Breast epithelium (tissue), 4 donors: ENCODE measurements around the gene IRAK1BP1. TPM values are rescaled to one million over a fixed set of nuclear protein-coding genes. Genes with fewer than 3 reads are reported as not detected.

Experiments used
- DNase-seq, 2 donors: peaks; one replicate each; pipeline ENCODE4 v3.0.0-alpha.2; 2019; ENCODE audit warnings: low spot score in 2 of 2
- H3K27ac ChIP-seq, 2 donors: fragments of 200-600 bp; sonication (generic) in 1 of 2; one replicate each; pipeline ENCODE4 v1.5.1; 2016 to 2019; ENCODE audit warnings: mild to moderate bottlenecking in 1 of 2
- H3K27me3 ChIP-seq, 2 donors: fragments of 200-600 bp; sonication (generic) in 1 of 2; one replicate each; pipeline versions ENCODE4 v1.5.1 to v1.6.0; 2017 to 2019; ENCODE audit warnings: control low read depth in 1 of 2, mild to moderate bottlenecking in 1 of 2
- H3K36me3 ChIP-seq: fragments of 200-600 bp; one replicate; pipeline ENCODE4 v1.5.1; 2019
- H3K4me1 ChIP-seq, 2 donors: fragments of 200-600 bp; sonication (generic); one replicate each; pipeline ENCODE4 v1.5.1; 2016 to 2019; ENCODE audit warnings: control low read depth in 1 of 2
- H3K4me3 ChIP-seq, 3 donors: fragments of 200-600 bp; sonication (generic); 1 replicate in 2 of 3; 2 replicates in 1 of 3; pipeline ENCODE4 v1.5.1; 2016 to 2019; ENCODE audit warnings: mild to moderate bottlenecking in 3 of 3, moderate library complexity in 2 of 3
- H3K9me3 ChIP-seq, 2 donors: fragments of 200-600 bp; sonication (generic) in 1 of 2; one replicate each; pipeline ENCODE4 v1.5.1; 2016 to 2019; ENCODE audit warnings: control low read depth in 1 of 2
- POLR2A ChIP-seq: fragments of 450-650 bp; IDR thresholded peaks from one replicate; pipeline ENCODE4 v1.6.1; 2016; ENCODE audit warnings: antibody characterized with exemption, mild to moderate bottlenecking, moderate library complexity
- POLR2AphosphoS5 ChIP-seq, 3 donors: sonication (generic); formaldehyde crosslinking; IDR thresholded peaks; one replicate each; pipeline ENCODE4 v1.6.1; 2017; ENCODE audit warnings: antibody characterized with exemption in 3 of 3
- intact Hi-C: fragments of 100-400 bp; cut with DNase I; formaldehyde crosslinking; loops from one replicate; pipeline ENCODE4 v1.15.1; 2023; ENCODE audit warnings: low total_unique reads
- total RNA-seq, 3 donors: library from RNA; depleted of rRNA; stranded (reverse); fragments of >200 nt; gene quantifications; one replicate each; pipeline ENCODE4 v1.1.0, GENCODE V29; 2016
- TF ChIP-seq, protein P1 (sequence below), 3 donors: fragments of 450-650 bp; IDR thresholded peaks; one replicate each; pipeline ENCODE4 v1.5.1; 2016 to 2017; ENCODE audit warnings: antibody characterized with exemption in 3 of 3, mild to moderate bottlenecking in 3 of 3, moderate library complexity in 3 of 3

Gene IRAK1BP1
- 1 to 10 TPM; 3.5 to 10.0 (median 4.3) TPM for total RNA-seq

DNA sequence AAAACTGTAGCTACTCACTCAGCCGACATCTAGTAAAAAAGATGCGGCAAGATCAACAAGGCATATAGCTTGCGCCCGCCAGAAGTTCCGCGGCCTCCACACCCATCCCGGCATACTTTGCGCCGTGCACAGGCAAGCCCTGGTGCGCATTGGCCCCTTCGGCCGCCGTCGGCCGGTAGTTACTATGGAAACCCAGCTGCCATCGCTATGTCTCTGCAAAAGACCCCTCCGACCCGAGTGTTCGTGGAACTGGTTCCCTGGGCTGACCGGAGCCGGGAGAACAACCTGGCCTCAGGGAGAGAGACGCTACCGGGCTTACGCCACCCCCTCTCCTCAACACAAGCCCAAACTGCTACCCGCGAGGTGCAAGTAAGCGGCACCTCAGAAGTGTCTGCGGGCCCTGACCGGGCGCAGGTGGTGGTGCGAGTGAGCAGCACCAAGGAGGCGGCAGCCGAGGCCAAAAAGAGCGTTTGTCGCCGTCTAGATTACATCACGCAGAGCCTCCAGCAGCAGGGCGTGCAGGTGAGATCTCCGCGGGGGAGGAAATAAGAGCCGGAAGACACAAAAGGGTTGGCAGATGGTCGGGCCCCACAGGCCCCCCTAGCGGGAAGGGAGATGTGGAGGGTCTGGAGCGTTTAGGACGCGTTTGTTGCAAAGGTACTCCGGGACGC, at the start of gene IRAK1BP1:
TSS of gene IRAK1BP1 (plus strand) at position 182 of the 671 bp plus-strand sequence. CDS start at position 208, 26 bp downstream.
- intact Hi-C loops: loop anchor here (5.0 kb wide), 1 partner anchor 335 kb away; no protein-coding TSS in a partner anchor
- H3K27ac ChIP-seq: peak within 1 kb of the TSS; percentile 76 to 77
- peak; percentile 48 to 58 for DNase-seq

DNA sequence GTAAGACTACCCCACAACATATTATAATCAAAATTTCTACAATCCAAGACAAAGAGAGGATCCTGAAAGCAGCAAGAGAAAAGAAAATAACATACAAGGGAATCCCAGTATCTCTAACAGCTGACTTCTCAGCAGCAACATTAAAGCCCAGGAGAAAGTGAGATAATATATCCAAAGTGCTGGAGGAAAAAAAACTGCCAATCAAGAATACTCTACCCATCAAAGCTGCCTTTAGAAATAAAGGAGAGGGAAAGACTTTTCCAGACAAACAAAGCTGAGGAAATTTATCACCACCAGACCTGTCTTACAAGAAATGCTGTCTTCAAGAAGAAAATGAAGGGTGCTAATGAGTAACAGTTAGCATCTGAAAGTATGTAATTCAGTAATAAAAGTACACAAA, 43.3 kb upstream of the IRAK1BP1 start:
- intact Hi-C loops: no loop called here

More for the DNA sequence above, at the start of gene IRAK1BP1:
- Histone ChIP-seq H3K9me3 (no peaks in the 10 kb centered on the region), H3K27me3 (no peaks in the 10 kb centered on the region), H3K36me3 (no peaks in the 10 kb centered on the region), H3K4me3 (peak within 1 kb of the TSS; percentile 72 to 98 (median 90)), H3K4me1 (peaks cover 0 to 8% of the 10 kb centered on the region in 2 donors)
- TF ChIP-seq POLR2AphosphoS5 (IDR thresholded peaks at IDR 0.05) (no peak), POLR2A (no peak)
- TF ChIP-seq, protein P1, sequence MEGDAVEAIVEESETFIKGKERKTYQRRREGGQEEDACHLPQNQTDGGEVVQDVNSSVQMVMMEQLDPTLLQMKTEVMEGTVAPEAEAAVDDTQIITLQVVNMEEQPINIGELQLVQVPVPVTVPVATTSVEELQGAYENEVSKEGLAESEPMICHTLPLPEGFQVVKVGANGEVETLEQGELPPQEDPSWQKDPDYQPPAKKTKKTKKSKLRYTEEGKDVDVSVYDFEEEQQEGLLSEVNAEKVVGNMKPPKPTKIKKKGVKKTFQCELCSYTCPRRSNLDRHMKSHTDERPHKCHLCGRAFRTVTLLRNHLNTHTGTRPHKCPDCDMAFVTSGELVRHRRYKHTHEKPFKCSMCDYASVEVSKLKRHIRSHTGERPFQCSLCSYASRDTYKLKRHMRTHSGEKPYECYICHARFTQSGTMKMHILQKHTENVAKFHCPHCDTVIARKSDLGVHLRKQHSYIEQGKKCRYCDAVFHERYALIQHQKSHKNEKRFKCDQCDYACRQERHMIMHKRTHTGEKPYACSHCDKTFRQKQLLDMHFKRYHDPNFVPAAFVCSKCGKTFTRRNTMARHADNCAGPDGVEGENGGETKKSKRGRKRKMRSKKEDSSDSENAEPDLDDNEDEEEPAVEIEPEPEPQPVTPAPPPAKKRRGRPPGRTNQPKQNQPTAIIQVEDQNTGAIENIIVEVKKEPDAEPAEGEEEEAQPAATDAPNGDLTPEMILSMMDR (IDR thresholded peaks at IDR 0.05): no peak

GRCh38 chr6:78829407-78829806, 37.9 kb upstream of the IRAK1BP1 start:
- no peaks in the 10 kb centered on the region for H3K4me1 ChIP-seq
- H3K27me3 ChIP-seq: no peaks in the 10 kb centered on the region
- H3K36me3 ChIP-seq: no peaks in the 10 kb centered on the region
- no peak for TF ChIP-seq POLR2AphosphoS5 (IDR thresholded peaks at IDR 0.05)
- TF ChIP-seq POLR2A: no peak
- TF ChIP-seq, protein P1 (IDR thresholded peaks at IDR 0.05): no peak
- H3K9me3 ChIP-seq: no peaks in the 10 kb centered on the region
- no peak overlapping the region for H3K27ac ChIP-seq
- DNase-seq: no peak
- intact Hi-C loops: no loop called here
- no peak overlapping the region for H3K4me3 ChIP-seq

More for the DNA sequence above, 43.3 kb upstream of the IRAK1BP1 start:
- no peaks in the 10 kb centered on the region for H3K27me3 ChIP-seq
- no peak overlapping the region for H3K4me3 ChIP-seq
- no peaks in the 10 kb centered on the region for H3K4me1 ChIP-seq
- no peak overlapping the region for H3K27ac ChIP-seq
- TF ChIP-seq, protein P1 (IDR thresholded peaks at IDR 0.05): no peak
- TF ChIP-seq POLR2A: no peak
- no peak for TF ChIP-seq POLR2AphosphoS5 (IDR thresholded peaks at IDR 0.05)
- H3K36me3 ChIP-seq: no peaks in the 10 kb centered on the region
- no peak for DNase-seq
- H3K9me3 ChIP-seq: peaks cover 0 to 23% of the 10 kb centered on the region in 2 donors

DNA sequence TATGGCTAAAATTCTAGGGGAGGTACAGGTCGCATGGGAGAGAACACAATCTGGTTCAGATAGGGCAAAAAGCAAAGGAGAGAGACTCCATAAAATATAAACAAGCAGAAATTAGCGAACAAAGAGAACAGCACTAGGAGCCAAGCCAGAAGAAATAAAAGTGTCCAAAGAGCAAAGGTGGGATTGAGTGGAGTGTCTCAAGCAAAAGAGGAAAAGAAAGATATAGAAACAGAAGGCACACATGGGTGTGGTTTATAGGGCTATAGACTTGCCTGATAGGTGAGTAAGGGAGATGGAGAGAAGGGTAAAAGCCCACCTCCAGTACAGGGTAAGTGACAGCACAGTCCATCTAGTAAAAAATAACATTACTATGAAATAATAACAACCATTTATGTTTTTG, 36.5 kb upstream of the IRAK1BP1 start:
- intact Hi-C loops: no loop called here
- Histone ChIP-seq H3K9me3 (no peaks in the 10 kb centered on the region), H3K4me1 (no peaks in the 10 kb centered on the region), H3K27ac (no peak overlapping the region), H3K36me3 (no peaks in the 10 kb centered on the region), H3K27me3 (no peaks in the 10 kb centered on the region), H3K4me3 (no peak overlapping the region)
- no peak for DNase-seq
- TF ChIP-seq POLR2AphosphoS5 (IDR thresholded peaks at IDR 0.05): no peak
- TF ChIP-seq, protein P1 (IDR thresholded peaks at IDR 0.05): no peak
- TF ChIP-seq POLR2A: no peak

- TF ChIP-seq, protein P1 (IDR thresholded peaks at IDR 0.05): no peak
- TF ChIP-seq POLR2A (no peak), POLR2AphosphoS5 (IDR thresholded peaks at IDR 0.05) (no peak)
- H3K27me3 ChIP-seq: no peaks in the 10 kb centered on the region
- DNase-seq: no peak
- no peaks in the 10 kb centered on the region for H3K9me3 ChIP-seq
- H3K27ac ChIP-seq: no peak overlapping the region
- no peaks in the 10 kb centered on the region for H3K36me3 ChIP-seq
- intact Hi-C loops: no loop called here
- H3K4me3 ChIP-seq: no peak overlapping the region
- no peaks in the 10 kb centered on the region for H3K4me1 ChIP-seq
Observed at GRCh38 chr6:78831492-78831891, 35.9 kb upstream of the IRAK1BP1 start.
